Fibroblast of skin of right biceps (primary cell): ENCODE results near the gene EFNA5.
A peak's percentile ranks its signal among the peaks of the same experiment; 100 is the strongest.
"Not testable (repeated sequence)": the region's sequence is repeated elsewhere in the genome, so short reads cannot be mapped to it uniquely, and the experiment has no call there.

Source experiments
- DNase-seq: peaks from one replicate; pipeline ENCODE4 v3.0.0-alpha.2; 2013

EFNA5 gene

GRCh38 chr5:107515521-107516080, 155.1 kb downstream of the EFNA5 start:
- DNase-seq, result no peak

- no peak for DNase-seq
Measured at GRCh38 chr5:107514305-107514704, 156.4 kb downstream of the EFNA5 start.

DNA sequence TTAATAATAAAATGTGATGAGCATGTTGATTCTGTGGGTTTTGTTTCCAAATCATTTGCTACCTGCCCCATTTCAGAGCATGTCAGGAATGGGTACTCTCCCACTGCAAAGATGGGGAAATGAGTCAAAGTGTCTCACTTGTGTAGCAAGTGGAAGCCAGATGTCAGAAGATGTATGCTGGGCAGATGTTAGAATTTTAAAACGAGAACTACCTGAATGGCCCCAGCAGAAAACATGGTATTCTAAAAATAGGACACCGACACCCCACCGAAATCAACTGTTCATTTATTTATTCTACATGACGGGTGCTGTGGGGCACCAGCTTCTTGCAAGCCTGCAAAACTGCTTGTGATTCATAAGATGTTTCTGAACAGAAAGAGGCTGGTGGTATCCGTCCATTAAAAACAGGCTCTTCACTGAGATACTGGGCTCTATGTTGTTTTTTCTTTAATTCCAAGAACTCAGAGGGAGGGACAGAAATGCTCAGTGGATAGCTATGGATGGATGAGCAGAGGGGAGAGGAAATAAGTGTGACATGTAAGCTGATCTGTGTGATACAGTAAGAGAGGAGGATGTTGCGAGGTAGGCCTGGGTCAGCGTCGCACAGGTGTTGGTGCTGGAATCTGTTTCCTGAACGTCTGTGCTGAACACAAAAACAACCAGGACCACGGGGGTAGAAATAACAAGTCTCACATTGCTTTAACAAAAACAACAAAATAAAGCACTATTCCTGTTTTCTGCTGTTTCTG, 157.2 kb downstream of the EFNA5 start:
- DNase-seq, result no peak

DNA sequence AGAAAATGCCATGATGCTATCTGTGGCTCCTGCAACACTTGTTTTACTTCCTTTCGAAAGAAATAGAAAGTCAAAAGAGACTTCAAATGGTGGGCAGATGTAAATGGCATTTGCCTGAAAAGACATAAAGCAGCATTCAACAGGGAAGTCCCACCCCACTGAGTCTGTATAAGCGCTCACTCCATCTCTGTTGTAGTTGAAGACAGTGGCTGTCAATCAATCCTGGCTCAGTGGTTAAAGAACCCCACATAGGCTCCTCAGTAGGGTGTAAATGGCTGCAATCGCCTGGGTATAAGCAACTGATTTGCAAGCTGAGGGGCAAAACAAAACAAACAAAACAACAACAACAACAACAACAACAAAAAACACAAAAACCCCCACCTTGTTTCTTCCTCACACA, 158.7 kb downstream of the EFNA5 start:
- DNase-seq, result no peak

- DNase-seq, result no peak
Measured at GRCh38 chr5:107510125-107510524, 160.6 kb downstream of the EFNA5 start.

DNA sequence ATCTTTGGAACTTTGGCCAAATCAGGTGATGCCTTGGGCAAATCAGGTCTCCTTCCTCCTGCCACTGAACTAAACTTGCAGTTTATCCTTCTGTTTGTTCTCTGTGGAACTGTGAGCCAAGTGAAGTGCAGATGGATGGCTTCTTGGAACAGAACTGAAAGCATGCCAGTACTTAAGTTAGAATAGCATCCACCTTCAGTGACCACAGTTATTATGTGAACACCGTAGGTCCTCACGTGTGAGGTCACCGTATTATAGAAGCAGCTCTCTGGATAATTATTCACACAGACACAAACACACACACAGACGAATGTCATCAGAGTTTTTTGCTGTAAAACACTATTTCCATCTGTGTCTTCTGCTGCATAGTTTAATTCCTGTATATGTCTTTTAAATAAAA, 162.6 kb downstream of the EFNA5 start:
- DNase-seq, result no peak

GRCh38 chr5:107505763-107506534, 164.8 kb downstream of the EFNA5 start:
- no peak for DNase-seq

GRCh38 chr5:107504424-107504823, 166.3 kb downstream of the EFNA5 start:
- DNase-seq, result no peak

DNA sequence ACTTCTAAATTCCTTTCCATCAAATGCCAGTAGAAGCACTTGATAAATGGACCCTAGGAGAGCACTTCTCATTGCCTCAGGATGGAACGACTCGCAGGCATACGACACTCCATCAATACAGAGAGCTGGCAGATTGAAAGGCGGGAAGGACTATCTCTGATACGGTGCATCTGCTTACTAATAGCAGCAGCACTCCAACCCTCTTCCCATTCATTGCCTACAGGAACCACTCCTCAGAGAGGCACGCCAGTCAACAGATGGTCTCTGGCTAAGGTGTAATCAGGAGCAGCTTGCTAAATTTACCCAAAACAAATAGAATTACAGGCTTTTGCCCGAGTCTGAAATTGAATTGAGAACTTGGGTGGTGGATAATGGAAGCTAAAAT, 168.1 kb downstream of the EFNA5 start:
- DNase-seq, result no peak

GRCh38 chr5:107501965-107502675, 168.6 kb downstream of the EFNA5 start:
- DNase-seq, result peak; percentile 62

DNA sequence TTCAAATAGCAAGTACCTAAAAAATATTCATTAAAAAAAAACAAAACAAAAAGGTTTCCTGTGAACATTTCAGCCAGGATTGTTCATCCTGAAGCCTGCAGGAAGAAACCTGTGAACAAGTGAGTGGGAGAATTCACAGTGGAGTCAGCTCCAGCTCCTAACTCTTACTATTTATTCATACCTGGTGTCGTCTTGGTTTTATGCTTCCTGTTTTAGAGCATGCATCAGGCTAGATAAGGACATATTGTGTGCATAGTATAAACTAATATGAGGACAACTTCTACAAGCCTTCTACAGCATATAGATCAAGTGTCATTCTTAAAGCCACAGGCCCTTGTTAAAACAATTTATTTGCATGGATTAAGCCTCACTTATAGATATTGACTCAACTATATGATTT, 169.9 kb downstream of the EFNA5 start:
- no peak for DNase-seq

DNA sequence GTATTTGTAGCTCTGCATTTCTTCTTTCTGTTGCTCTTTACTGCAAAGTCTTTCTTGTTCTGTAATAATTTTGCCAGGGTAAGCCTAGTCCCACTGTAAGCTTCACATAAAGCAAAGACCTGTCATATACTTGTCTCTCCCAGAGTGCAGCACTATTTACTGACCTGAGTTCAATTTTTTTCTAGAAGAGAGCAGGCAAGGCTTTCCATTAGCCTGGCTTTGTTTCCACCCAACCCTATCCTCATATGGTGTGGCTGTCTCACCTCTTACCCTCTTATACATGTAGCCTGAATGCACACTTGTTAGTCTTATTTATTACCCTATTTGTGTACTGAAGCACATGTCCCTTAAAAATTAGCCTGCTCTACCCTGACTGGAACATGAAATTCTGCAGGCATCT, 170.4 kb downstream of the EFNA5 start:
- no peak for DNase-seq

DNA sequence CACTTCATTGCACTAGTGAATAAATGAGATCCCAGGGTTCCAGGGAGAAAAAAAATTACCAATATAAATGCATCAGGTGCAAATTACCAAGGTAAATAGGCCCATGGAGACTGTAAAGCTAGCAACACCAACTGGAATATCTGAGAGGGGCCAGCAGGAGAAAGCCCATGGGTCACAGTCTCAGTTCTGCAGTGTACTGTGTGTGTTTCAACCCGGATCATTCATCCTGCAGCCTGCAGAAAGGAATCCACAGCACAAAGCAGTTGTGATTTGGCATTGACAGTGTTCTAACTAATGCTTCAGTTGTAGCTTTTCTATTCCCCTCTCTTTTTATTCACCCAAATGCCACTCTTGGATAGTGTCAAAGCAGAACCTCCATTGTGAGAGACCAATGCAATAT, 171.0 kb downstream of the EFNA5 start:
- DNase-seq, result no peak

DNA sequence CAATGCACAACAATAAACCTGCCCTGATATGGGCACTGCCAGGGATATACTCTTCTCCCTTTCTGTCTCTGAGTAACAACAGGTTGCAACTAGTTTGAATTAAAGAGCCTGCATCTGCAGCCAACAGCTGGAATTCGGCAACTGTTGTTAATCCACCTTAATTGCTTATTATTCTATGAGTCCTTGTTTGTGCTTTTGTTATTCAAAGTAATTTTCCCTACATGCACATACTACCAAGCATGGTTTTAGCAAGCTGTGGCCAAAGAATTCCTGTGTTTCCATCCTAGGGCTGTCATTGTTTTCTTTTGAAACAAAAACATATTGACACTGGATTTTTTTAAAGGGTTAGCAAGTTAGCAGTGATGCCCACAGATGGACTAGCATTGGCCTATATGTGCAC, 171.5 kb downstream of the EFNA5 start:
- no peak for DNase-seq

- no peak for DNase-seq
Measured at GRCh38 chr5:107496466-107496865, 174.3 kb downstream of the EFNA5 start.

DNA sequence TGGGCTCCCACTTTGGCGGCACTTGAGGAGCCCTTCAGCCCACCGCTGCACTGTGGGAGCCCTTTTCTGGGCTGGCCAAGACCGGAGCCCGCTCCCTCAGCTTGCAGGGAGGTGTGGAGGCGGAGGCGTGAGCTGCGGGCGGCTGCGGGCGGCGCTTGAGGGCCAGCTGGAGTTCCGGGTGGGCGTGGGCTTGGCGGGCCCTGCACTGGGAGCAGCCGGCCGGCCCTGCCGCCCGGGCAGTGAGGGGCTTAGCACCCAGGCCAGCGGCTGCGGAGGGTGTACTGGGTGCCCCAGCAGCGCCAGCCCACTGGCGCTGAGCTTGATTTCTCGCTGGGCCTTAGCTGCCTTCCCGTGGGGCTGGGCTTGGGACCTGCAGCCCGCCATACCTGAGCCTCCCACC, 176.6 kb downstream of the EFNA5 start:
- not testable (repeated sequence) for DNase-seq

- DNase-seq, result no peak
Measured at GRCh38 chr5:107487056-107487542, 183.6 kb downstream of the EFNA5 start.

DNA sequence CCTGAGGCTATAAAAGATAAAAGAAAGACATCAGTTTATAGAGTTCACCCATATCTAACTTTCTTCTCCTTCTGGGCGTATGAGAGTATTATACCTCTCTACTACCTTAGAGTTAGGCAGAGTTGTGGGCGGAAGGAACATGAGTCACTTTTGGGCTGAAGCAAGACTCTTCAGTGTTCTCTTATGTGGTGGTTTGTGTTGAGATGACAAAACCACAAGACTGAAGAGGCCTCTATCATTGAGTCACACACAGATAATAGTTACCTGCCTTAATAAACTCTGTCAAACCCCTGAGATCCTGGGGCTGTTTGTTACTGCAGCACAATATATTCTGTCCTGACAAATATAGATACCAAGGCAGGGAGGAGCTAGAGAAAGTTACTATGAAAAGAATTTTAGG, 184.2 kb downstream of the EFNA5 start:
- peak; percentile 44 for DNase-seq

GRCh38 chr5:107485184-107485583, 185.6 kb downstream of the EFNA5 start:
- no peak for DNase-seq

- DNase-seq, result no peak
Measured at GRCh38 chr5:107484281-107484680, 186.5 kb downstream of the EFNA5 start.

DNA sequence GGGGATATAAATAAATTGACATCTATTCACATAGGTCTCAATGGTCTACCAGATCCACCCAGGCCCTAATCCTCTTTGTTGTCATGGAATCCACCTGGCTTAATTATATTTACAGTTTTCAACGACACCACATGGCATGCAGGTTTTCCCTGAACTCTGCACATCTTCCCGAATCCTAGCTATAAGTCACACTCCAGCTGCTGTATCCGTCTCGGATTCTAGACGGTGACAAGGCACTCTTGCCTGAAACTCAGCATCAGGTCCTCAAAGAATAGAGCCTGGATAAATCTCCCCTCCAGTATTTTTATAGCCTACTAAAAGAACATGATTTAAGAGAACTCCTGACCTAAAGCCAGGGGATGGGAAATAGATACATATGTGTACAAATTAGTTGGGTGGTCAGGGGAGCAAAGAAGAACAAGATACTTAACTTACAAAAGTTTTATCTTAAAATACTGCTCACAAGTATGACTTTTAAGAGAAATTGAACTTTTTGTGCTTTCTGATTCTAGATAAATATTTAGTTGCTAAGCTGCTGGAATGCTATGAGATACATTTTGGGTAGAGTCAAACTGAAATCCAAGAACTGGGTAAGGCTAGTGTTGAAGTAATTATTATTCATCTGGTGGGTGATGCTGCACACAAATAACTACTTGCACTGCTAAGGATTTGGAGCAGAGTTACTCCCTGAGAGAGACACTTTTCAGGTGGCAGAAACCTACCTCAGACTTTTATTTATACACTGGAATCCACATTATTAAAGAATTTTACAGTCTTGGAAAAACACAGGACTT, 187.3 kb downstream of the EFNA5 start:
- no peak for DNase-seq

GRCh38 chr5:107478068-107478641, 192.6 kb downstream of the EFNA5 start:
- DNase-seq, result no peak
